Non-pigmented ciliary epithelial cell (primary cell): ENCODE measurements around the gene CAMK2N1.

Source experiments
- DNase-seq: peaks from one replicate; pipeline ENCODE4 v3.0.0-alpha.2; 2010; ENCODE audit warnings: low read depth

The CAMK2N1 gene

DNA sequence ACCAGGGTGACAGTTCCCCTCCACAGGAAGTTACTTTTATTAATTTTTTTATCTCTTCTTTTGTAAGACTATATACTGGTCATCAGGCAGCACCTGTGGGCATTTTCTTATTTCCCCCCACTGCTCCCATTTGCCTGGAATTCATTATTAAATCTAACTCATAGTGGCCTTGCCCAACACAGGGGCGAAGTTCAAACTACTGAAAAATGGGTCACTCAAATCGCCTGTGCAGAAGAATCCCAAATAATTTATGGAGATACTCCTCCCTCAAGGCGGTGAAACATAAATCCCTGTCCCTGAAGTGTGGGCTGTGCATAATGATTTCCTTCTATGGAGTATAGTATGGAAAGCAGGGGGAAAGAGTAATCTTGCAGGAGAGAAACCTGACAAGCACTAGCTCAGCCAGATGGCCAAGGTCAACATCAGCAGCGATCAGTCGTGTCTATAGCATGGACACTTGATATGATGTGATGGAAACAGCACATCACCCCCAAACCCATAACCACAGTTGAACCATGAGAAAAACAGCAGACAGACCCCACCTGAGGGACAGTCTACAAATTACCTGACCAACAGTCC is 7.9 kb downstream of the CAMK2N1 start:
- DNase-seq = no peak

DNA sequence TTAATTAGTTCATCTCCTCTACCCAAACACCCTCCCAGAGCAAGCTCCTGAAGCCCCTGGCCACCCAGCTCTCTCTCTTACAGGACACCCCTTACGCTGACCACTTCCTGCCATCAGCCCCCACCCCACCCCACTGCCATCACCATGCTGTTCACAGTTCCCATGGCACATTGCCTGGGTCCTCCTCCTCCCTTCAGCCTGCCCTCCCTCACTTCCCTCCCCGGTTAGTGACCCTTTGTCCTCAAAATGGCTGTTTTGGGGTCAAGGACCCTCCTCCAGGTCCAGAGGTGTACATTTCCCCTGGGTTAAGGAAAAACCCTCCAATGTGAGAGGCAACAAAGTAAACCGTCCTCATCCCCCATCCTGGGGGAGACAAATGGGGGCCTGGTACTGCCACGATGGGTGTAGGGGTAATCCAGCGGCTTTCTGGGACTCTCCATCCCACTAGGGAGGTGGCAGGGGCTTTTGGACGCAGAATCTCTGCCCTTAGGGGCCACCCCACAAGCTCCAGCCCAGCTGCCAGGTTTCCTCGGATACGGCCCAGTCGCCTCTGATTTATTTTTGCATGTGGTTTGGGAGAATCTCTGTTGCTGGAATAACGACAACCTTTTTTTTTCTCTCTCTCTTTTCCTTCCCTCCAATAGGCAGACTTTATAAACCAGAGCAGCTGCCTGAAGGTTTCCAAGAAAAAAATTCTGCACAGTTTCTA is 8.5 kb downstream of the CAMK2N1 start:
- DNase-seq = no peak

DNA sequence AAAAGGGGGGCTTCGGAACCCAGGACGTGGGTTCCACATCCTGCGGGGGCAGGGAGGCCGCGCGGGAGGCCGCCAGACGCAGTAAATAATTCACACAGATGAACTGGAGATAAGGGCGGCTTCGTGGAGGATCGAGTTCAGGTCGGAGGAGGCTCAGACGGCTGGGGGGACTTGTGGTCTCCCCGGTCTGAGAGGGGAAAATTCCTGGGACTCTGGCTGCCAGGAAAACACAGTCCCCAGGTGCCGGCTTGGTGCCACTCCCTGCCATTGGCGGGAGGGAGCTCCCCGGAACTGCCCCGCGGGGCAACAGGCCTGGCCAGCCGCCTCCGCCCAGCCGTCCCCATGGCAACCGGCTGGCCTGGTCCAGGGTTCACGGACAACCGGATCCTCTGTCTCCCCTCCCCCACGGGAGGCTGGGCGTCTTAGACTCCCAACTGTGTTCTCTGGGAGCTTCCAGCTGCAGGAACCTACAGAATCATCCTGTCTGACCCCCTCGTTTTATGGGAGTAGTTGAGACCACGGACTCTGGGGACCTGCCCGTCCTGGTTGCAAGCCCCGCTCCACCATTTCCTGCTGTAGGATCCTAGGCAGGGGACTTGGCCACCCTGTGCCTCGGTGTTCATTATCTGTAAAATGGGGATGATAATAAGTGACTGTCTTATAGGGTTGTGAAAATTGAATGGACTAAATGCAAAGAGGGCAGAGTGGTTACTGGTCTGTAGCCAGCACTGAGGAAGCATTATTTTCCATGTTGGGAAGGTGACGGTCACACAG is 9.6 kb downstream of the CAMK2N1 start:
- no peak for DNase-seq

DNA sequence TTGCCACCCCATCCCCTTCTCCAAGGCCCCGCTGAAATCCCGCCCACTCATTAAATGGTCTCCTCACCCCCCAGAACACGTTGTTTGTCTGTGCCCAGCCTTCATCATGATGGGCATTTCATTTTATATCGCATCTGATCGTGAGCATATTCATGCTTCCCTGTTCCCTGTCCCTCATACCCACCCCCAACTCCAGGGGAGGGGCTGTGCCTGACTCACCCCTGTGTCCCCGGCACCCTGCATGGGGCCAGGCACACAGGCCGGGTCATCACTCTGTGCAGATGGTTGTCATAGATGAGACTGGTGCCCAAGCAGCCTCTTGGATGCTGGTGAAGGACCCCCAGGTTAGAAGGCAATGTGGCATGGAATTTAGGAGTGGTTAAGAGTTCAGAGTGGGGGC is 11.0 kb downstream of the CAMK2N1 start:
- DNase-seq = no peak

DNA sequence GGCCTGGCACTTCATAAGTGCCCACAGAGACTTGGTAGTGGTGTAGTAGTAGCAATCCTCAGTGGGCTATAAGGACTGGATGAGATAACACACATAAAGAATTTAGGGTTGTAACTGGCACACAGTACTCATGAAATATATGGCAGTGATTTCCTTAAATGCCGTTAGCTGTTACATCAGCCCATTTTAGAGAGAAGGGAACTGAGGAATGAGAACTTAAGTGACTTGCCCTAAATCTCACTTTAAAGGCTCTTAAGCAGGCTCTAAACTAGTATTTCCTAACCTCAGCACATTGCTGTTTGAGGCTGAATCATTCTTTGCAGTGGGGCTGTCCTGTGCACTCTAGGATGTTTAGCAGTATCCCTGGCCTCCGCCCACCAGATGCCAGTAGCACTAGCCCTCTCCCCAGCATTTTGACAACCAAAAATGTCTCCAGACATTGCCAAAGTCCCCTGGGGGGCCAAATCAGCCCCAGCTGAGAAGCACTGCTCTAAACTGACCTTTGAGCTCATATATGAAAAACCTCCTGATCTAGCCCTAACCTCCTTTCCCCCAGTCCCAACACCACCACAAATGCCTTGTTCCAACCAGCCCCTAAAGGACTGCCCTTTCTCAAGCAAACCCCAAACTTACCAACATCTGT is 11.6 kb downstream of the CAMK2N1 start:
- DNase-seq = no peak

DNA sequence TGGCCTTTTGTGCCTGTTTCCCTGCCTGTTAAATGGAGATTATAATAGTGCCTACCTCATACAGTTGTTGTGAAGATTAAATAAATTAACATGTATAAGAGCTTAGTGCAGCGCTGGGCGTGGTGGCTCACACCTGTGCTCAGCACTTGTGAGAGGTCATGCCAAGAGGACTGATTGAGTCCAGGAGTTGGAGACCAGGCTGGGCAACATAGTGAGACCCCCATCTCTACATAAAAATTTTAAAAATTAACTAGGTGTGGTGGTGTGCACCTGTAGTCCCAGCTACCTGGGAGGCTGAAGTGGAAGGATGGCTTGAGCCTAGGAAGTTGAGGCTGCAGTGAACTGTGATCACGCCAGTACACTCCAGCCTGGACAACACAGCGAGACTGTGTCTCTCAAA is 12.1 kb downstream of the CAMK2N1 start:
- DNase-seq = no peak

DNA sequence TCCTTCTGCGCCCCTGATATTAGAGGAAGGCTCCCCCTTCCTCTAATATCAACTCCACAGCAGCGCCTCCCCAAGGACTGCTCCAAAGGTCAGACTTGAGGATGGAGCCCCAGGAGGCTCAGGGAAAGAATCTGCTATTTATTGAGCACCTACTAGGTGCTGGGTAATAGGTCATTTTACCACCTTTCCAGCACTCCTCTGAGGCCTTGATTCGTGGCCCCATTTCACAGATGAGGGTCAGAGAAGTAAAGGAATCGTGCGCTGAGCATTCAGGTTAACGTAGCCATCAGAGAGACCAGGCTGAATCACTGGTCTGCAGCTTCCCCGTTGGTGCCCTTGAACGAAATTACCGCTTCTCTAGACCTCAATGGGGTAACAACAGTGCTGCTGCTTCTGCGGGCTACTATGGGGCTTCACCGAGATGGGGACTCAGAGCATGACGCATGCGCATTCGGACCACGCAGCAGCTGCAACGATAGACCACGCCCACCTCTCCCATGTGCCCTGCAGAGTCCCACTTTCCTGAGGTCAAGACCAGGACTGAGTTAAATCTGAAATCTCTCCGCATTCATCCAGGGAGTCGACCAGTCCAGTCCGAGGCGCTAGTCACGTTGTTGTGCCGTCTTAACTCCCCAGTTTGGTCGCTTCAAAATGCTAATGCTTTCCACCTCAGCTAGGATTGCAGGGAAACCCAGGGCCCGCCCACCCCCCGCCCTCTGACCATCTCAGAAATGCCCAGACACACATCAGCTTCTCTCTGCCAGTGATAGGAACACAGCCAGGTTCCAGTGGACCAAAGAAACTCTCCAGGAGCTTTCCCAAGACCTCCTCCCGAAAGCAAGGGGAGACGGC is 12.9 kb downstream of the CAMK2N1 start:
- no peak for DNase-seq

DNA sequence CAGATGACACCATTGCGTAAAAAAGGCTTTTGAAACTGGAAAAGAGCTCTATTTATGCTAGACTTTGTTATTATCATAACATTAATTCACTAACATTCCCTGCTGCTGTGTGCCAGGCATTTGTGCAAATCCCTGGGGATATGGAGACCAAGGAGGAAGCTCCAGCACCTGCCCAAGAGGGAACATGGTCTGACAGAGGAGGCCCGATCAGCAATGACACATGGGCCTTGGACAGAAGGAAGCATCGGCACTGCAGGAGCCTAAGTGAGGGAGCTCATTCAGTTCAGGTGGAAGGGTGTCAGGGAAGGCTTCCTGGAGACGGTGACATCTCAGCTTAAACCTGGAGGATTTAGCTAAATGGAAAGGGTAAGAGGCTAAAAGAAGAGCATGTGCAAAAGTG is 13.9 kb downstream of the CAMK2N1 start:
- DNase-seq = no peak

DNA sequence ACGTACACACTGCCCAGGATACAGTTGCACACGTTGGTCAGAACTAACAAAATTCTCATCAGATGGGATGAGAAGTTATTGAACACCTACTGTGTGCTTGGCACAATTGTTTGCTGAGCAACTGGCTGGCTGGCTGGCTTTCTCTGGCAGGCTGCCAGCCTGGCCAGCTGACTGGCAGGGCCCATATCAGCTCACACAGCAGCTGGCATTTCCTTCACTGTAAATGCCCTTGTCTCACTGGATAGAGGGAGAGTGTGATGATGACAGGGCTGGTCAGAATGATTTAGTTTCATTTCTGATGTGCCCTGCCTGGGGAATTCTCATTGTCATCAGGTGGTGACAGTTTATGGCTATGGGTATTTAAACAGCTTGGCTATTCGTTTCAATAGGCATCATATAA is 15.8 kb downstream of the CAMK2N1 start:
- DNase-seq = no peak

DNA sequence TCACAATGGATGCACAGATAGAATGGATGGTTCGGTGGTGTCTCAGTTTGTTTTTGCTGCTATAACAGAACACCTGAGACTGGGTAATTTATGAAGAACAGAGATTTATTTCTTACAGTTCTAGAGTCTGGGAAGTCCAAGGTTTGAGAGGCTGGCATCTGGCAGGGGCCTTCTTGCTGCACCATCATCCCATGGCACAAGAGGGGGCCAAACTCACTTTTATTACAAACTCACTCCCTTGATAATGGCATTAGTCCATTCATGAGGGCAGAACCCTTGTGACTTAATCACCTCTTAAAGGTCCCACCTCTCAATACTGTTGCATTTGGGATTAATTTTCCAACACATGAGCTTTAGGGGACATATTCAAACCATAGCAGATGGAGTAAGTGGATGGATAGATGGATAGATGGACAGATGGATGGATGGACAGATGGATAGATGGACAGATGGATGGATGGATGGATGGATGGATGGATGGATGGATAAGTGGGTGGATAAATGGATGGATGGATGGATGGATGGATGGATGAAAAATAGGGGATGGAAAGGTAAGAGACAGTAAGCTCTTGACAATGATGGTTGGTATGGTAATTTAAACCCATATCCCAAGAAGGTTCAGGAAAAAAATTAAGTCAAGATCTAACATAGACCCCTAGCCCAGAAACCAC is 16.5 kb downstream of the CAMK2N1 start:
- DNase-seq = no peak

DNA sequence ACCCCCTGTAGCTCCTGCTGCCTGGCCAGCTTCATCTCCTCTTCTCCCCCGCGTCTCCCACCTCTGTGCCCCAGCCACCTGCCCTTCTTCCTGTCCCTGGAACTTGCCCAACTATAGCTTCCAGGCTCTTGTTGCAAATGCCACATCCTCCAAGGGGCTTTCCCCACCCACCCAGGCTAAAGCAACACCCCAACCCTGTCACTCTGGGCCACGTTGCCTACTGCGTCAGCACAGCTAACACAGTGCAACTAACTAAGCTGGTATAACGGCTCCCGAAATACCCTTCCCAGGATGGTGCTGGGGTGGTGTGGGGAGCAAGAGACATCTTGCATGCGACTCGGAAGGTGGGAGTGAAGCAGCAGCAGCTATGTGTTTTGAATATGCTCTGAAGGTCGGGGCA is 19.7 kb downstream of the CAMK2N1 start:
- DNase-seq = no peak

DNA sequence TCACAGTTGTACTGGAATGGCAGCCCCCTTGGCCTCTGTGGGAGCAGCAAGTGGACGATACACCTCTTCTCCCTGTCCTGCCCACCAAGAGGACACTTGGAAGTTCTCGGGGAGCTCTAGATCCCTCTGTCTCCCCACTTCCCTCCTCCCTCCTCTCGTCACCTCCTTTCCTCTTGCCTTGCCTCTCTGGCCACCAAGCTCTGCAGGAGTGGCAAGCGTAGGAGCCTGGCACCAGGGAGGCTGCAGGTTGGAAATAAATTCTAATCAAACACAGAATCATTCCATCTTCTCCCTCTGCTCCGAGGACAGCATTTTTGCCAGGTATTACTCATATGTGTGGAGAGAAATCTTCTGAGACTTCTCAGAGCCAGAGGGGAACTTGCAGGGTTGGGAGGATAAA is 20.8 kb downstream of the CAMK2N1 start:
- DNase-seq = no peak

DNA sequence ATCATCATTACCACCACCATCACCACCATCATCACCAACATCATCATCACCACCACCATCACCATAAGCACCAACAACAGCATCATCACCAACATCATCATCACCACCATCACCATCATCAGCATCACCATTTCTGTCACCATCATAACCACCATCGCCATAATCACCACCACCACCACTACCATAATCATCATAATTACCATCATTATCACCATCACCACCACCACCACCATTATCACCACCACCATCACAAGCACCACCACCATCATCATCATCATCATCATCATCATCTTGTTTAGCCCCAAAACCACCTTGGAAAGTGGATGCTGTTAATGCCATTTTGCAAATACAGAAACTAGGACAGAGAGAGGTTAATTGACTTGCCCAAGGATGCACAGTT is 22.5 kb downstream of the CAMK2N1 start:
- DNase-seq = no peak

DNA sequence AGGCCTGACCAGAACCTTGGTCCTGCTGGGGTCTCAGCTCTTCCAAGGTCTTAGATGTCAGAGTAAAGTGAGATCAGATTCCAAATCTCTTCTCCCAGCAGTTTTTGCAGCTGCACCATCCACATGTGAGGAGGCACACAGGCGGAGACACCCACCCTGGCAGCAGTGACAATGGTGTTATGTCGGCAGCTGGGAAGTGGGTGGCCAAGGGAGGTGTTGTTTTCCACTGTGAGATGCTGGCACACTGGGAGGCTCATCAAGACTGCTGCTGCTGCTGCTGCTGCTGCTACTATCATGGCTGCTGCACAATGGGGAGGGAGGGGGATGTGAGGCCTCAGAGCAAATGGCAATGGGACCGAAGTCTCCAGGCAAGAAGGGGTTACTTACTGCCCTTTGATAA is 23.6 kb downstream of the CAMK2N1 start:
- no peak for DNase-seq

DNA sequence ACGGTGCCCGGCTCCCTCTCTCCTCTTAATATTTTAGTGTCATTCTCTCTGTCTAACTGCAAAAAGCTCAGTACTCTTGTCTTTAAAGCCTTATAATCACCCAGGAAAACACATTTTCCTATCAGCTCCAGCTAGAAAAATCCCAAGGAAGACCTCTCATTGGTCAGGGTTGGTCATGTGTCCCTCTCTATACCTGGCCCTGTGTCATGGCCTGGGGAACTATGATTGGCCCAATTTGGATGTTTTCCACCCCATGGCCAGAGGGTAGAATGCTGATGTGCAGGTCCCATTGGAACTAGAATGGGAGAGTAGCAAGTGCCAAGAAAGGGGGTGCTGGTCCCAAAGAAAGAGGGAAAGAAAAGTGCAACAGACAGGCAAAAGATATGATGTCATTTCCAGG is 27.3 kb downstream of the CAMK2N1 start:
- no peak for DNase-seq

DNA sequence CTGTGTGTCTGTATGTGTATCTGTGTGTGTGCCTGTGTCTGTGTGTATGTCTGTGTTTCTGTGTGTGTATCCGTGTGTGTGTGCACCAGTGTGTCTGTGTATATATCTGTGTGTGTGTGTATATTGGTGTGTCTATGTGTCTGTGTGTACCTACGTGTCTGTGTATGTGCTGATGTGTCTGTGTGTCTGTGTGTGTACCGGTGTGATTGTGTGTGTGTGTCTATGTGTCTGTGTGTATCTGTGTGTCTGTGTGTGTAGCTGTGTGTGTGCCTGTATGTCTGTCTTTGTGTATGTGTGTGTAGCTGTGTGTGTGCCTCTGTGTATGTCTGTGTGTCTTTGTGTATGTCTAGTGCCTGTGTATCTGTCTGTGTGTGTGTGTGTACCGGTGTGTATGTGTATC is 32.0 kb downstream of the CAMK2N1 start:
- no peak for DNase-seq

DNA sequence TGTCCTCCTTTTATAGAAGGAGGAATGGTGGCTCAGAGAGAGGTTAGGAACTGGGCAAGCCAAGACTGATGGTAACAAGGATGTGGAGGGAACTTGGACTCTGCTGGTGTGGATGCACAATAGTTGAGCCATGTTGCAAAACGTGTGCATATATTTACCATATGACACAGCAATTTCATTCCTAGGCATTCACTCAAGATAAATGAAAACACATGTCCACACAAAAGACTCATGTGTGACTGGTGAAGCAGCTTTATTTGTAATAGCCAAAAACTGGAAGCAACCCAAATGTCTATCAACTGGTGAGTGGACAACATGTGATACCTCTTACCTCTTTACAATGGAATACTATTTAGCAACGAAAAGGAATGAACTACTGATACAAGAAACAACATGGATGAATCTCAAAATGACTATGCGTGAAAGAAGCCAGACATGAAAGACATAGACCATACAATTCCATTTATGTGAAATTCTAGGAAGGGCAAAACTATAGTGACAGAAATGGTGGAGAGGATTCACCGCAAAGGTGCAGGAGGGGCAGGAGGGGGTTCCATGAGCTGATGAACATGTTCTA is 36.2 kb downstream of the CAMK2N1 start:
- DNase-seq = no peak

DNA sequence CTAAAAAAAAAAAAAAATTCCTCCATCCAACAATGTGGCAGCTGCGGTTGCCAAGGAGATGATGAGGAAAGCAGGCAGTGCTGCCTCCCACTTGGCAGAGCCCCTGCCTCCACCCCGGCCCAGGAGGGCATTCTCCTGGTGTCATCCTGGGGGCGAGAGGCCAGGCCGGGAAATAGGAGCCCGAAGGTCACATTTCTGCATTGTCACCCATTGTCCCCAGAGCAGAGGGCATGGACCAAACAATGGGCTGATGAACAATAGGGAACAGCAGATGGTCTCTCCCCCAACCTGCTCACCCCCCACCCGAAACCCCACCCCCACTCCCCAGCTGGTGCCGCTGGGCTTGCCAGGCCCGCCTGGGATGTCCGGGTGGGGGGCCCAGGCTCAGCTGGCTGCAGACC is 37.3 kb downstream of the CAMK2N1 start:
- no peak for DNase-seq

DNA sequence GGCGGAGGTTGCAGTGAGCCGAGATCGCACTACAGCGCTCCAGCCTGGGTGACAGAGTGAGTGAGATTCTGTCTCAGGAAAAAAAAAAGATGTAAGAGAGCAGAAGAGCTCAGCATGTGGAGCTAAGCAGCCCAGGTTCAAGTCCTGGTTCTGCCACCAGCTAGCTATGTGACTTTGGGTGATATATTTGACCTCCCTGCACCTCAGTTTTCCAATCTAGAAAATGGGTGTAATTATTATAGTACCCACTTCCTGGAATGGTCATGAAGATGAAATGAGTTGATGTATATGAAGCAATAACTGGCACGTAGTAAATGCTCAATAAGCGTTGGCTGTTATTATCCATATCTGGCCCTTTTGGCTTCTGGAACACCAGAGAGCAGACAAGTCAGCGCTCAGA is 38.2 kb downstream of the CAMK2N1 start:
- DNase-seq = no peak

DNA sequence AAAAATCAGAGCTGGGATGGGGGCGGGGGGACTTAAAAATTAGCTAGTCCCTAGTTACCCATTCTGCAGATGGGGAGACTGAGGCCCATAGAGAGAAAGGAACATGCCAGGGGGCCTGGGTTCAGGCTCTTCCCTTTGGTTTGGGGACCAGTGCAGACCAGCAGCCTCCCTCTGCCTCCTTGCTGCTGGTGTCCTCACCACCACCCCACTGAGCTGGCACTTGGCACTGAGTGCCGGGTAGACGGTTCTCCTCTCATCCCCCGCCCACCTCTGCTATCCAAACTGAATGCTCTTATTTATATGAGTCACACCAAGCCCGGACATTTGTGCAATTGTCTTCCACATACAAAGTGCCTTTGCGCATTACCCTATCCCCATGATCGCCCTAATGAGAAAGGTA is 39.2 kb downstream of the CAMK2N1 start:
- DNase-seq = no peak

DNA sequence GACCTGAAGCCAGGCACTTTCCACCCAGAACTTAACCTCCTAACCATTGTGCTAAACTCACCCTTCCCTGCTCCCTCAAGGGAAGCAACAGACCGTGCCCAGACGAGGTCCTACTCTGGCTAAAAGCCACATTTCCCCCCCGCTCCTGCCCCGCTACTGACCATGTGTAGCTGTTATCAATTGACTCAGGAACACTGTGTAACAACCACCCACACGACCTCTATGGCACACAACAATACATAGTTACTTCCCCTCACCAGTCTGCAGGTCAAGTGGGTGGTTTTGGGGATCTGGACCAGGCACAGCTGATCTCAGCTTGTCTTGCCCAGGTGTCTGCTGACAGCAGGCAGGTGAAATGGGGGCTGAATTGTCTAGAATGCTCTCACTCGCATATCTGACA is 40.1 kb downstream of the CAMK2N1 start:
- DNase-seq = no peak
